ENCODE data around the gene CCT8.

Gene CCT8, protein sequence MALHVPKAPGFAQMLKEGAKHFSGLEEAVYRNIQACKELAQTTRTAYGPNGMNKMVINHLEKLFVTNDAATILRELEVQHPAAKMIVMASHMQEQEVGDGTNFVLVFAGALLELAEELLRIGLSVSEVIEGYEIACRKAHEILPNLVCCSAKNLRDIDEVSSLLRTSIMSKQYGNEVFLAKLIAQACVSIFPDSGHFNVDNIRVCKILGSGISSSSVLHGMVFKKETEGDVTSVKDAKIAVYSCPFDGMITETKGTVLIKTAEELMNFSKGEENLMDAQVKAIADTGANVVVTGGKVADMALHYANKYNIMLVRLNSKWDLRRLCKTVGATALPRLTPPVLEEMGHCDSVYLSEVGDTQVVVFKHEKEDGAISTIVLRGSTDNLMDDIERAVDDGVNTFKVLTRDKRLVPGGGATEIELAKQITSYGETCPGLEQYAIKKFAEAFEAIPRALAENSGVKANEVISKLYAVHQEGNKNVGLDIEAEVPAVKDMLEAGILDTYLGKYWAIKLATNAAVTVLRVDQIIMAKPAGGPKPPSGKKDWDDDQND

DNA sequence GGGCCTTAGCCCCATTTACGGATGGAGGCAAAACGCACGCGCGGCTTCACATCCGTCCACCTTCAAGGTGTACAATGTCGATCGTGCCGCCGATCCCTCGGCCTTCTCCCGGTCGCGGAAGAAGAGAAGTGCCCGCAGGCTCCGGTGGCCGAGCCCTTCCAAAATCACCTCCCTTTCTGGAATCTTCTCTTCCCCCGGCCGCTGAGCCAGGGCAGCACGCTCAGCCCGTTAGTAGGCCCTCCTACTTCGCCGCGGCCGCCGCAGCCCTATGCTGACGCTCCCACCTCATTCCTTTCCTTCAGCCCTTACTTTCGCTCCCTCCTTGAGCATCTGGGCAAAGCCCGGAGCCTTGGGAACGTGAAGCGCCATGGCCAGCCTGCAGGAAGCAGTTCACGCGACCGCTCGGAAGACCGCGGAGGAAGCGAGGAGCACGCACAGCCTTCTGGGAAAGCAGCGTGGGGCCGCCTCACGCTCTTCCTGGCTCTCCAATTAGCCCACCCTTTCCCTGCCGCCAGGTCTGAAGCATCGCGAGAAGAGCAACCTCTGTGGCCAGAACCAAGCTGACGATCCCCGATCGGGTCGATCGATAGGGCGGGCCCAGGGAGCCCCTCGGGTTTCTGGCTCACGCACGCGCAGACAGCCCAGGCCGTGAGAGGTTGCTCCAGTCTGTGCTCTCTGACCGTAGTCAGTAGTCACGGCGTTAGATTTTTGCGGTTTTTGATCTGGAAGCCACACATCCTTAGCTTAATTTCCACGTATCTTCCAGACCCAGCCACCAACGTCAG, at the start of gene CCT8:
CCT8 (minus strand) TSS at position 427 of the 785 bp plus-strand sequence; CDS start at position 369, 58 bp downstream.
- peak; percentile 99 for DNase-seq

DNA sequence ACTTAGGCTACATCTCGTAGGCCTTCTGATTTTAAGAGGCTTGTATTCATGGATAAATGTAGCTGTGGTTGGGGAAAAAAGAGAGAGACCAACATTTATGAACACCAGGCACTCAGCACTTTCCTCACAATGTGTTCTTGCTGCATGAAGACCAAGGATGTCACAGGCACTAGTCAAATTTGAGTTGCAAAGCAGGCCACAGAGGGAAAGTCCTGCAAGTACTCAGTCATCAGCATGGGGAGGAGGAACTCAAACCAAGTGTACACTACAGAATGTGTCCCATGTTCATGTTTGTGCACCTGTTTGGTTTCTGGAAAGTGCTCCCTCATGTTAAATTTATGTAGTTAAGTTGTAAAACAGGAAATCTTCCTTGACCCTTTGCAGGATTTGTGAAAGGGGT, 48.3 kb upstream of the CCT8 start:
- no peak for DNase-seq

DNA sequence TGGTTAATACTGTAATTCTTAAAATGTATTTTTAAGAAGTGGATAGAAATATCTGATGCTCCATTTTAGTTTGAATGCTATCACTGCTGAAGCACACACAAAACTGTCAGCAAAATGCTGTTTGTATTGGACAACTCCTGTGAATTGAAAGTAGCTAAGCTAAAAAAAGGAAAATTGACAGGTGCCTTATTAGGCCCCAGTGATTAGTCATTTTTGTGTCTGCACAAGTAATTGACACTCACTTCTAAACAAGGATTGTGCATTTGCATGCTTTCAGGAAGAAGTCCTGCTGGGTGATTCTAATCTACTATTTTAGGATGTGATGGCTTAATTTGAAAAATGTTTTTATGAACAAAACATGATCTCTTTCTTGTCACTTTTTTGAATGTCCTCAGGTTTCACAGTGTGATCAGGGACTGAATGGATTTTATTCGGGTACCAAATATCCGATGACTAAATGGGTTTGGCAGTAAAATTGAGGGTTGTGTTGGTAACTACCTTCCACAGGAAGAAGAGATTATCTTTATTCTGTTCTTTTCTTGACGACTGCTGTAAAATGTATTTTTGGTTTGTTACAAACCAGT, 44.0 kb upstream of the CCT8 start:
- no peak for DNase-seq

DNA sequence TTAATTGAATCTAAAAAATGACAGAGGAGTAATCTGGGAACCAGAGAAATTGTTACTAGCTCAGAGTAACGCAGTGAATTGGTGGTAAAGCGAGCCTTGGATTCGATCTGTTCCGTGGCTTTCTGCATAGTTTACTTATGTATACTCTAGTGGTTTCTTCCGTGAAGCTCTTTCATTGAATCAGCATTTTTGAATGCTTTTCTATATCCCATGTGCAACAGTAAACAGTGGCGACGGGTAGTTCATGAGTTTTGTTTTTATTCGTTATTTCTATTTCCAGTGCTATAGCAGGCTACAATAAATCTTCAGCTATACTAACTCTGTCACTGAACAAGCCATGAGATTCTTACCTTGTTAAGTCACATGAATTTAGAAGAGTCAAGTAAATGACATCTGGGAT, 42.5 kb upstream of the CCT8 start:
- no peak for DNase-seq

DNA sequence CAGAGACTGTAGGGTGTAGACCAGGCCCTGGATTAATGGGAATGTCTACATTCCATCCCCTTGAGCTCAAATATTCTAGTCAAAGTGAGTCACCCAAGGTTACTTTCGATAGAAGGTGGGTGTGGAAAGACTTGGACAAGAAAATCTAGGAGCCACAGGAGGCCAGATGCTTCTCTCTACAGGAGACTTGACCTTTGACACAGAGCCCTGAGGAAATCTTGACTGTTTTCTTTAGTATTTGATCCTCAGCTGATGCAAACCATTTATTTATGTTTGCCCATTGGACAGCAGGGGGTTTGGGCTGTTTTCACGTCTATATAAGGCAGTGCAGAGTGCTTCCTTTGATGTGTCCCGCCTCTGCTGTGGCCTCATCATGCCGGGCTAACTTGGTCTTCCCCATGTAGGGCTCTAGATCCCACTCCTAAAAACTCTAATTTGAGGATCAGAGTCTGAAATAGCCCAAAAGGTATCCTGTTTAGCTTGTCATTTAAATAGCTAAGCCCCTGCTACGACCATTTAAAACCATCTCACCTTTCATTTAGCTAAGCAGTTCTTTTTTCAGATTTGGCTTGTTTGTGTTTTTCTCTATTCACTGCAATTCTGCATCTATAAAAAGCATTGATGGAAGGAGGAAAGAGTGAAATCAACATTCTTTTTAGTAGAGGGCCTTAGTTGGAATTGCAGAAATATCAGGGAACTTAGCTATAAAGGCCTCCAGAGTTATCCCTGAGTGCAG, 41.5 kb upstream of the CCT8 start:
- DNase-seq: peak; percentile 56

DNA sequence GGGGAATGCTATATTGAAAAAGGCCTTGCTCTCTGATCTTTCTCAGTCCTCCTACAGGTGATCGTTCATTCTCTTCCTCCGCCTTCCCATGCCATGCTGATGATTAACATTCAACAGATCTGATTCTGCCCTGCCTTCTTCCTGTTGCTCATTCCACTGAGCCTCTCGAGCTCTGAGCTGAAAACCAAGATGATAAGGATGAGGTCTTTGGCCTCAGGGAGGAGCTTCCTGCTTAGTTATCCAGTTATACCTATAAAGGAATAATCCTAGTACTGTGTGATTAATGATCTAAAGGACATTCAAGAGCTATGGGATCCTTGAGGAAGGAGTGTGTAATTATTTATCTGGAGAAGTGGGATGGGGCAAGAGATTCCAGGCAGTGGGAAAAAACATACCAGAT, 31.8 kb upstream of the CCT8 start:
- no peak for DNase-seq

DNA sequence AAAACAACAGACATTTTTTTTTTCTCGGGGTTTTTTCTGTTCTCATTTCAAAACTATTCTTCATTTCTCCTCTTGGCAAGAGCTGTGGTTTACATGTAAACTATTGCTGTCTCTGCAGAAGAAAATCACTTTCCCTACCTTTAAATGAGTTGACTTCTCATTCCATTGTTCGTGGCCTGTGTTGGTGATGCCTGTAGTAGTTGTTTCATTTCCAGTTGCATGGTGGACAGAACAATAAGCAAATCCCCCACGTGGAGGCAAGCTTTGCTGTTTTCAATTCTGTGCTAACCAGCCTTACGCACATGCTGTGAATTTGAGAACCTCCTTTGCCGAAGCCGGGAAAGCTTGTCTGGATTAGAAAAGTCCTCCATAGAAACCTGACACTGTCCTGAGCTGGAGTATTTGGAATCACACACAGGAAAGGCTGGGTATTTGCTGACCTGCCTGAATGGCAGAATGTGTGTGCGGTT, 30.8 kb upstream of the CCT8 start:
- DNase-seq: no peak

DNA sequence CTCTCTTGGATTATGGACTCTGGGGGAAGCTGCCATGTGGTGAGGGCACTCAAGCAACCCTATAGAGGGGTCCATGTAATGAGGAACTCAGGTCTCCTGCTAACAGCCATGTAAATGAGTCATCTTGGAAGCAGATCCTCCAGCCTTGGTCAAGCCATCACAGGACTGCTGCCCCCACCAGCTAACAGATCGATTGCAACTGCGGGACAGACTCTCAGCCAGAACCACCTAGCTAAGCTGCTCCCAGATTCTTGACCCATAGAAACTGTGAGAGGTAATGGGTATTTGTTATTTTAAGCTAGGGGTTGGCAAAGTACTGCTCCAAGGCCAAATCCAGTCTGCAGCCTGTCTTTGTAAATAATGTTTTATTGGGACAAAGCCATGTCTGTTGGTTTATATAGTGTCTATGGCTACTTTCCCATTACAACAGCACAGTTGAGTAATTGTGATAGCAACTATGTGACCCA, 29.4 kb upstream of the CCT8 start:
- no peak for DNase-seq

DNA sequence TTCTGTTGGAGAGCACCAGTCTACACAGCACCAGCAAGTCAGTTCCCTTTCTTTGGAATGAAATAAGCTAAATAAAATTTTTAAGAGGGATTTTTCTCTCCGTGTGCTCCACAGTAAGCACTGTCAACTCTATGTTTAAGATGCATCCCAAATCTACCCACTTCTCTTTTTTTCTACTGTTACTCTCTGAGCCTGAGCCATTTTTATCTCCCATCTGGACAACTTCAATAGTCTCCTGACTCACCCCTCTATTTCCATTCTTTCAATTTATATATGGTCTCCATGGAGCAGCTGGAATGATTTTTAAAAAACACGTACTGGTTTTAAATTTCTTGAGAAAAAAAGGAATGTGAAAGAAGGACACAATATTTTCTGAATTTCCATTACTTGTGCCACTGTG, 24.7 kb upstream of the CCT8 start:
- DNase-seq: no peak

DNA sequence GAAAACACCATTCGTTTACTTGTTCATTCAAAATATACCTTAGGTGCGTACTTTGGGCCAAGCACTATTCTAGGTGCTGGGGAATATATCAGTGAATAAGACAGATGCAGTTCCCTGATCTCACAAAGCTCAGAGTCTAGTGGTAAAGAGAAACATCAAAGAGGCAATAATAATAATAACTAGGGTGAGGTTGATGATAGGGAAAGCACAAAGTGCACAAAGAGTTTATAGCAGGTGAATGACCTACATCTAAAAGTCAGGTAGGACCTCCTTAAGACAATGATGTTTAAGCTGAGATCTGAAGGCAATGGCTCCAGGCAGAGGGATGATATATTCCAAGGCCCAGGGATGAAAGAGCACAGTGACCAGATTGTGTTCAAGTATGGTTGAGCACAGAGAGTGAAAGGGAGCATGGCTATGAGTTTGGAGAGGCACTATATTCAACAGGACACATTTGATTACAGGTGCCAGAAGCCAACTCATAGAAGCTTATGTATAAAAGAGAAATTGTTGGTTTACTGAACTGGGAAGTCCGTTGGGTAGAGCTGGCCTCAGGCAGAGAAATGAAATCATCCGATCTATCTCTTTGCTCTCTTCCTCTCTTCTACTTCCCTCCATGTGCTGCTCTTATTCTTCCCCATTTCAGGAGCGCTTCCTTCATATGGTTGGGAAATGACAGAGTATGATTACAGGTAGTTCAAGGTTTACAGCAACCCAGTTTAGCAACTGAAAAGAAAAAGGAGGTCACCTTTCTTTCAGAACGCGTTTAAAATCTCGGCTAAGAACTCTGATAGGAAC, 23.0 kb upstream of the CCT8 start:
- no peak for DNase-seq

DNA sequence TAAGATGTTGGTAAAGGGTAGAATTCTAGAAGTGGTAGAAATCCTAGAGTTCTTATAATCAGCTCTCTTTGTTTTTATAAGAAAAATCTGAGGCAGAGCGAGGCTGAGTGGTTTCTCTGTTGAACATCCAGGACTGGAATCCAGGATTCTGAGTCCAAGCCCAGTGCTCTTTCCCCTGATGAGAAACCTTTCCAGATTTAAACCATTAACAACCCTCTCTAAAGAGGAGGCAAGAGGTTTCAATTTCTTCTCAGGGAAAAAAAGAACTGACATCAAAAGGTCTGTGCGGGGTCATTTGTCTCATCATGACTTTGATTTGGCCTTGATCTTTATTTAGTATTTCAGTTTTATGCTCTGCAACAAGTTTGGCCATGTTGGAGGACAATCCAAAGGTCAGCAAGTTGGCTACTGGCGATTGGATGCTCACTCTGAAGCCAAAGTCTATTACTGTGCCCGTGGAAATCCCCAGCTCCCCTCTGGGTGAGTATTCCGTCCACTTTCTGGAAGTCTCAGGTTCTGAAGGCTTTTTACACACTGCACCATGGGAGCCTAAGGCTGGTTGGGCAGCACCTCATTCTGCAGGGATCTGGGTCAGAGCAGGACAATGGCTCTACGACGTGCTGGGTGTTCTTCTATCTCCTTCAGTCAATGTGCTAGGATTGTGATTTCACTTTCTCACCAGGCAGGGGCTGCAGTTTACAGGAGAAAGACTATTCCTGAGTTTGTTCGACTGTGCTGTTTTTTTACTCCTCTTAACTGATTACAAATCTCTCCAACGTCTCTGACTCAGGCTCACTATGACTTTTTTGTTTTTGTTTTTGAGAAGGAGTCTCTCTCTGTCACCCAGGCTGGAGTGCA, 18.9 kb upstream of the CCT8 start:
- no peak for DNase-seq

DNA sequence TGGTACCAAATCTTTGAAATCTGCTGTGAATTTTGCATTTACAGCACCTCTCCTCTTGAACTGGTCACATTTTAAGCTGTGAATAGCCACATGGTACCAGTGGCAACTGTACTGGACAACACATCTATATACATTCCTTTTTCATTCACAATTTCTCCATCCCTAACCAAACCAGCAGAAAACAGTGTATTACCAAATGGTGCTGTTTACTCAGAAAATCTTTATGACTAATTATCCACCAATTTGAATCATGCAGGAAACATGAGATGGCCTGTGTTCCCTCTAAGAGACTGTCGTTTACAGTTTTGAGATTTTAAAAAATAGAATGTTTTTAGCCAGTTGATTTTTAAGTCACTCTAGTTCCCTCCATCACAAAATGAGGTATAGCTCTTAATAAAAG, 17.6 kb upstream of the CCT8 start:
- DNase-seq: no peak

DNA sequence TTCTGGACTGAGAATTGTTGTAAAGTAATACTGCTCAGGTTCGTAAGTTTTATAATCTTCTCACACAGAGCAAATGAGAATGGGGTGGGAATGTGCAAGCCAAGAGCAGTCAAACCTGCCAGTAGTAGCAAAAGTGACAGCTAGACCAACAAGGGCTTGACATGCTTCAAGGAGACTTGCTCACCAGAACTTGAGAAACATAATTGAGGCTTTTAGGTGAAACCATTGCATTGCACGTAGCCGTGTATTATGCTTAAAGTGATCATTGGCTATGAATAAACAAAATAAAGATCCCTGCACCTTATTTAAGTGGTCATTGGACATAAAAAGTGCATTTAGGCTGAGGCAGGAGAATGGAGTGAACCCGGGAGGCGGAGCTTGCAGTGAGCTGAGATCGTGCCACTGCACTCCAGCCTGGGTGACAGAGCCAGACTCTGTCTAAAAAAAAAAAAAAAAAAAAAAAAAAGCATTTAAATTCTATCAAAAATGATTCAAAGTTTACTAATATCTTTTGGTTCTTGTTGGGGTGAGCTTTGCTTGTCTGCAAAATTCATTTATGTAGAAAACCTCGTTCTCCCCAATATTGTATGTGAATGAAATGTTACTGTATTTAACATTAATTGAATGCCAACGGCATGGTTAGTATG, 11.8 kb upstream of the CCT8 start:
- no peak for DNase-seq

DNA sequence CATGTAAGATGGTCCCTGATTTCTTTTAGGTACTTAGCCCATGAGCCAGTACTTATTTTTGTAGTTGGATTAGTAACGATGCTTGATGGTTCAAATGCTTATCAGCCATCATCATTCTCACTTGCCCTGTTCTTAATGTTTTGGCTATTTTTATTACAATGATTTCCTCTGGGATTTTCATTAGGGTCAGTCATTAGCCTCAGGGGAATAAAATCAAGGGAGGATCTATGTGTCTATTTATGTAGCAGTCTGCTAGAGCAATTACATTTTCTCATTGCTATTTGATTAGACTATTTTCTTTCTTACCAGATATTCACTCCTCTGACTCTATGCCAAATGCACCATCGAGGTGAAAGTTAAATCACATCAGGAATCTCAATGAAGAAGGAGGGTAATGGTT, 10.9 kb upstream of the CCT8 start:
- DNase-seq: no peak

DNA sequence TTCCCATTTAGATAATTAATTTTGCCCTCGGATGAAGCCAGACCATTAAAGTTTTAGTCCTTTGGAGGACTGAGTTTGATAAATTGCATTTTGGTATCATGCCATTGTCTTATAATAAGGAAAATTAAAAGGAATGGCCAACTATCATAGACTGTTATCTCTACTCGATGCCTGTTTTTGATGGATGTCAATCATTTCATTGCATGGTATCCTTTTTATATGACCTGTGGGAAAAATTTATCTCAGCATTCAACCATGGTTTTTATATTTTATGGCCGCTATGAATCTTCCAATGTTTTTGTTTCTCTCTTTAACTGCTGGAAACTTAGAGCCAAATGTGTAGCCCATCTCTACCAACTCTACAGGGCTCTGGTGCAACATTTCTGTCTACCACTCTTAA, 9.9 kb upstream of the CCT8 start:
- DNase-seq: no peak

DNA sequence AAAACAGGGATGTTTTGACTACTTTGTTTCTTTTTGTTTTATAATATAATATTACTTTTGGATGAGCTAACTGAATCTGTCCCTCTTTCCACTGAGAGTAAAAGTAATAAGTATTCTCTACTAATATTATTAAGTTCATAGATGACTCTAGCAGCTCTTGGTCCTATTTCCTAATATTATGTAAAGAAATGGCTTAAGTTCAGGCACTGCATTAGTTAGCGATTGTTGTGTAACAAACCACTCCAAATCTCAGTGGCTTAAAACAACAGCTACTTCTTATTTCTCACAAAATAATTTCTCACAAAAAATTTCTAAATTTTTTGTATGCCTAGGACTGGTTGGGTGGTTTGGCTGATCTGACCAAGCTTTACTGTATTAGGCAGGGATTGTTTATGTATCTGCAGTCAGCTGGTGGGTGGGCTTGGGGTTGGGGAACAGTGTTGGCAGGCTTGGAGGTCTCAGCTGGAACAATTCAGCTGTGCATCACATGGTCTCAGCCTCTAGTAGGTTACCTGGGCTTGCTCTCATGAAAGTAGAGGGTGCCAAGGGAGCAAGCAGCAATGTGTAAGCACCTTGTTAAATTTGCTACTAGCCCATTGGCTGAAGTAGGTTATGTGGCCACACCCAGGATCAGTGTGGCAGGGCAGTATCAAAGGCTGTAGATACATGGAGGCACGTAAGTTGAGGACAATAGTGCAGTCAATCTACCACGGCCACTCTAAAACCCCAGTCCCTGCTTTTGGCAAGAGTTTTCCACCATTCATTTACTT, 8.8 kb upstream of the CCT8 start:
- no peak for DNase-seq

DNA sequence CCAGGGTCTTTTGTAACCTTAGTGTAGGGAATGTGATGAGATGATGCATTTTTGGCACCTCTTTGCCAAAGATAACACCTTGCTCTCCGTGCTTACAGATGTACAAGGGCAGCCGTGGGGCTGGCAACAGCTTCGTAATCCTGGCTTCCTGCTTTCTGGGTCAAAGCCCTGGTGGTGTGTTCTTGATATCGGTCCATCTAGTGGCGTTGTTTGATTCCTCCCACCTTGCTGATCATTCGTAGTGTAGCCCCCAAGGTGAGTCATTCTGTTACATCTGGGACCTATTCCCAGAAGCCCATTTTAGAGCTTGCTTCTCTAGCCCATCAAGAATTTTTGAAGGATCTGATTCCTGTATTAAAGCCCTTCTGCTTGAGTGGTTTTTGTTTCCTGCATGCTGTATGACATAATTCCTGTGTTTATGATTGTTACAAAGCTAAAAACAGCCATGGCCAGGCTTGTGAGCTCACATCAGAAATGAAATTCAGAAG, 7.0 kb upstream of the CCT8 start:
- DNase-seq: no peak

DNA sequence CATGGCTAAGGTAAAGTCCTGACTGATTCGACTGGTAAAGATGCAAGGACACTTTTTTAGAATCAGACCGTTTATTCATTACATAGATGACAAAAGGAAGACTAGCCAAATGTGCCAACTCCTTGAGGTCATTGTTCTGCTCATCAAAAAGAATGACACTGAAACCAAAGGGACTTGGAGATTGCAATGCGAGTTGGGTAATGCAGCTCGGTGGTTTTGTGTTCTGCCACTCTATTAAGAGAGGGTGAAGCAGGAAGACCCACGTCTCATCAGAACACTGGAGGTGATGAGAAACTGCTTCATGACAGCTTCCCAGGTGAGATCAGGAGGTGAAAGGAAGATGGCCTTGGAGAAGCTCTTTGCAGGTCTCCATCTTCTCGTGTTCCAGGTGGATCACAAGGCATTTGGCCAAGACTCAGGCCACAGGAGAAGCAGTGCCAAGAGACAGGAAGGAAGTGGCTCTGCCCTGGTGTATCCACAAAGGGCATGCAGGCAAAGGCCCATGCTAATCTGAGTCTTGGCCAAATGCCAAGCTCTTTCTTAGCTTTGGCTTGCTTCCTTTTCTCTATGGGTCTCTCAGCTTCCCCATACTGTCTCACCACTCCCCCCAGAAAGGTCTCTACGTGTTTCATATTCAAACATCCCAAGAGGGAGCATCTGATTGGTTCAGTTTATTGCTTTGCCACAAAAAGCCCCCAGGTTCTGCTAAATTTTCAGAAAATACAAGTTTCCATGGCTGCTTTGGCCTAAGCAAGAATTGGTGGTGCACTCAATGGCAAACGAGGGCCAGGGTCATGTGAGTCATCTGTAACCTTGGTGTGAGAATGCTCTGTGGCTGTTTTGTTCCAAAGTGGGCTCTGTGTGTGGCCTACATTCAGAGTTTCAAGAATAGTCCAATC, 5.7 kb upstream of the CCT8 start:
- DNase-seq: no peak
